ENCODE data around the gene EIF2B2. TPM values are rescaled to one million over a fixed set of nuclear protein-coding genes. Genes with fewer than 3 reads are reported as not detected.

EIF2B2 gene
- total and polyA plus RNA-seq, 2 experiments from 2014 or later = 39.2 to 40.5 TPM

GRCh38 chr14:75009176-75009575 lies 6.5 kb downstream of the EIF2B2 start:
- H3K36me3 Mint-ChIP-seq (ENCODE audit: low read depth) = peaks cover 50% of the 10 kb centered on the region

More at GRCh38 chr14:75009176-75009575, 6.5 kb downstream of the EIF2B2 start:
- Histone ChIP-seq H3K36me3 (ENCODE audit: insufficient read depth) (peaks cover 10% of the 10 kb centered on the region), H3K9me2 (ENCODE audit: insufficient read depth) (no peaks in the 10 kb centered on the region), H3K27ac (ENCODE audit: low read depth) (no peak overlapping the region), H3K4me3 (no peak overlapping the region), H3K4me1 (ENCODE audit: insufficient read depth) (no peaks in the 10 kb centered on the region), H4K20me1 (replicated peaks; ENCODE audit: insufficient read depth) (peaks cover under 1% of the 10 kb centered on the region; the same call in 1 of the 2 replicates), H3K27me3 (ENCODE audit: insufficient read depth) (no peaks in the 10 kb centered on the region), H3K4me2 (no peak overlapping the region), H3K79me2 (replicated peaks; ENCODE audit: insufficient read depth) (peaks cover 2% of the 10 kb centered on the region), H3F3A (replicated peaks; ENCODE audit: low read depth) (no peaks in the 10 kb centered on the region), H2AFZ (no peak overlapping the region)
- DNase-seq (ENCODE audit: low spot score) = no peak
- ATAC-seq = no peak
- TF ChIP-seq, protein P1, sequence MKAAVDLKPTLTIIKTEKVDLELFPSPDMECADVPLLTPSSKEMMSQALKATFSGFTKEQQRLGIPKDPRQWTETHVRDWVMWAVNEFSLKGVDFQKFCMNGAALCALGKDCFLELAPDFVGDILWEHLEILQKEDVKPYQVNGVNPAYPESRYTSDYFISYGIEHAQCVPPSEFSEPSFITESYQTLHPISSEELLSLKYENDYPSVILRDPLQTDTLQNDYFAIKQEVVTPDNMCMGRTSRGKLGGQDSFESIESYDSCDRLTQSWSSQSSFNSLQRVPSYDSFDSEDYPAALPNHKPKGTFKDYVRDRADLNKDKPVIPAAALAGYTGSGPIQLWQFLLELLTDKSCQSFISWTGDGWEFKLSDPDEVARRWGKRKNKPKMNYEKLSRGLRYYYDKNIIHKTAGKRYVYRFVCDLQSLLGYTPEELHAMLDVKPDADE (IDR thresholded peaks at IDR 0.05) = no peak
- TF ChIP-seq, protein P2, sequence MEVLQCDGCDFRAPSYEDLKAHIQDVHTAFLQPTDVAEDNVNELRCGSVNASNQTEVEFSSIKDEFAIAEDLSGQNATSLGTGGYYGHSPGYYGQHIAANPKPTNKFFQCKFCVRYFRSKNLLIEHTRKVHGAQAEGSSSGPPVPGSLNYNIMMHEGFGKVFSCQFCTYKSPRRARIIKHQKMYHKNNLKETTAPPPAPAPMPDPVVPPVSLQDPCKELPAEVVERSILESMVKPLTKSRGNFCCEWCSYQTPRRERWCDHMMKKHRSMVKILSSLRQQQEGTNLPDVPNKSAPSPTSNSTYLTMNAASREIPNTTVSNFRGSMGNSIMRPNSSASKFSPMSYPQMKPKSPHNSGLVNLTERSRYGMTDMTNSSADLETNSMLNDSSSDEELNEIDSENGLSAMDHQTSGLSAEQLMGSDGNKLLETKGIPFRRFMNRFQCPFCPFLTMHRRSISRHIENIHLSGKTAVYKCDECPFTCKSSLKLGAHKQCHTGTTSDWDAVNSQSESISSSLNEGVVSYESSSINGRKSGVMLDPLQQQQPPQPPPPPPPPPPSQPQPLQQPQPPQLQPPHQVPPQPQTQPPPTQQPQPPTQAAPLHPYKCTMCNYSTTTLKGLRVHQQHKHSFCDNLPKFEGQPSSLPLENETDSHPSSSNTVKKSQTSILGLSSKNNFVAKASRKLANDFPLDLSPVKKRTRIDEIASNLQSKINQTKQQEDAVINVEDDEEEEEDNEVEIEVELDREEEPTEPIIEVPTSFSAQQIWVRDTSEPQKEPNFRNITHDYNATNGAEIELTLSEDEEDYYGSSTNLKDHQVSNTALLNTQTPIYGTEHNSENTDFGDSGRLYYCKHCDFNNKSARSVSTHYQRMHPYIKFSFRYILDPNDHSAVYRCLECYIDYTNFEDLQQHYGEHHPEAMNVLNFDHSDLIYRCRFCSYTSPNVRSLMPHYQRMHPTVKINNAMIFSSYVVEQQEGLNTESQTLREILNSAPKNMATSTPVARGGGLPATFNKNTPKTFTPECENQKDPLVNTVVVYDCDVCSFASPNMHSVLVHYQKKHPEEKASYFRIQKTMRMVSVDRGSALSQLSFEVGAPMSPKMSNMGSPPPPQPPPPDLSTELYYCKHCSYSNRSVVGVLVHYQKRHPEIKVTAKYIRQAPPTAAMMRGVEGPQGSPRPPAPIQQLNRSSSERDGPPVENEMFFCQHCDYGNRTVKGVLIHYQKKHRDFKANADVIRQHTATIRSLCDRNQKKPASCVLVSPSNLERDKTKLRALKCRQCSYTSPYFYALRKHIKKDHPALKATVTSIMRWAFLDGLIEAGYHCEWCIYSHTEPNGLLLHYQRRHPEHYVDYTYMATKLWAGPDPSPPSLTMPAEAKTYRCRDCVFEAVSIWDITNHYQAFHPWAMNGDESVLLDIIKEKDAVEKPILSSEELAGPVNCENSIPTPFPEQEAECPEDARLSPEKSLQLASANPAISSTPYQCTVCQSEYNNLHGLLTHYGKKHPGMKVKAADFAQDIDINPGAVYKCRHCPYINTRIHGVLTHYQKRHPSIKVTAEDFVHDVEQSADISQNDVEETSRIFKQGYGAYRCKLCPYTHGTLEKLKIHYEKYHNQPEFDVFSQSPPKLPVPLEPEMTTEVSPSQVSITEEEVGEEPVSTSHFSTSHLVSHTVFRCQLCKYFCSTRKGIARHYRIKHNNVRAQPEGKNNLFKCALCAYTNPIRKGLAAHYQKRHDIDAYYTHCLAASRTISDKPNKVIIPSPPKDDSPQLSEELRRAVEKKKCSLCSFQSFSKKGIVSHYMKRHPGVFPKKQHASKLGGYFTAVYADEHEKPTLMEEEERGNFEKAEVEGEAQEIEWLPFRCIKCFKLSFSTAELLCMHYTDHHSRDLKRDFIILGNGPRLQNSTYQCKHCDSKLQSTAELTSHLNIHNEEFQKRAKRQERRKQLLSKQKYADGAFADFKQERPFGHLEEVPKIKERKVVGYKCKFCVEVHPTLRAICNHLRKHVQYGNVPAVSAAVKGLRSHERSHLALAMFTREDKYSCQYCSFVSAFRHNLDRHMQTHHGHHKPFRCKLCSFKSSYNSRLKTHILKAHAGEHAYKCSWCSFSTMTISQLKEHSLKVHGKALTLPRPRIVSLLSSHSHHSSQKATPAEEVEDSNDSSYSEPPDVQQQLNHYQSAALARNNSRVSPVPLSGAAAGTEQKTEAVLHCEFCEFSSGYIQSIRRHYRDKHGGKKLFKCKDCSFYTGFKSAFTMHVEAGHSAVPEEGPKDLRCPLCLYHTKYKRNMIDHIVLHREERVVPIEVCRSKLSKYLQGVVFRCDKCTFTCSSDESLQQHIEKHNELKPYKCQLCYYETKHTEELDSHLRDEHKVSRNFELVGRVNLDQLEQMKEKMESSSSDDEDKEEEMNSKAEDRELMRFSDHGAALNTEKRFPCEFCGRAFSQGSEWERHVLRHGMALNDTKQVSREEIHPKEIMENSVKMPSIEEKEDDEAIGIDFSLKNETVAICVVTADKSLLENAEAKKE (CRISPR knock-in tag; IDR thresholded peaks at IDR 0.05) = no peak
- no peak for TF ChIP-seq ZNF331 (CRISPR knock-in tag; IDR thresholded peaks at IDR 0.05; ENCODE audit: low read depth)
- TF ChIP-seq EZH2 (IDR thresholded peaks at IDR 0.05; ENCODE audit: low read depth, unreplicated experiment) = no peak
- TF ChIP-seq, protein P3, sequence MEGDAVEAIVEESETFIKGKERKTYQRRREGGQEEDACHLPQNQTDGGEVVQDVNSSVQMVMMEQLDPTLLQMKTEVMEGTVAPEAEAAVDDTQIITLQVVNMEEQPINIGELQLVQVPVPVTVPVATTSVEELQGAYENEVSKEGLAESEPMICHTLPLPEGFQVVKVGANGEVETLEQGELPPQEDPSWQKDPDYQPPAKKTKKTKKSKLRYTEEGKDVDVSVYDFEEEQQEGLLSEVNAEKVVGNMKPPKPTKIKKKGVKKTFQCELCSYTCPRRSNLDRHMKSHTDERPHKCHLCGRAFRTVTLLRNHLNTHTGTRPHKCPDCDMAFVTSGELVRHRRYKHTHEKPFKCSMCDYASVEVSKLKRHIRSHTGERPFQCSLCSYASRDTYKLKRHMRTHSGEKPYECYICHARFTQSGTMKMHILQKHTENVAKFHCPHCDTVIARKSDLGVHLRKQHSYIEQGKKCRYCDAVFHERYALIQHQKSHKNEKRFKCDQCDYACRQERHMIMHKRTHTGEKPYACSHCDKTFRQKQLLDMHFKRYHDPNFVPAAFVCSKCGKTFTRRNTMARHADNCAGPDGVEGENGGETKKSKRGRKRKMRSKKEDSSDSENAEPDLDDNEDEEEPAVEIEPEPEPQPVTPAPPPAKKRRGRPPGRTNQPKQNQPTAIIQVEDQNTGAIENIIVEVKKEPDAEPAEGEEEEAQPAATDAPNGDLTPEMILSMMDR (conservative IDR thresholded peaks at IDR 0.05; ENCODE audit: low read depth in 2 of 2) = no peak
- TF ChIP-seq STAT1 (IDR thresholded peaks at IDR 0.05; ENCODE audit: unreplicated experiment) = no peak
- TF ChIP-seq POLR2AphosphoS5 (IDR thresholded peaks at IDR 0.05; ENCODE audit: low read depth) = no peak
- TF ChIP-seq EZH2phosphoT487 (IDR thresholded peaks at IDR 0.05; ENCODE audit: unreplicated experiment) = no peak
- no peak for TF ChIP-seq NANOG (IDR thresholded peaks at IDR 0.05; ENCODE audit: borderline replicate concordance)
- TF ChIP-seq CREB1 (CRISPR knock-in tag; IDR thresholded peaks at IDR 0.05; ENCODE audit: low read depth) = no peak
- TF ChIP-seq JUNB (IDR thresholded peaks at IDR 0.05; ENCODE audit: unreplicated experiment) = no peak
- no peak for TF ChIP-seq REST (IDR thresholded peaks at IDR 0.05; ENCODE audit: unreplicated experiment)
- Mint-ChIP-seq H3K27me3 (ENCODE audit: insufficient read depth, low read depth, poor library complexity) (no peaks in the 10 kb centered on the region), H3K9me3 (no peaks in the 10 kb centered on the region), H3K4me1 (peaks cover 1% of the 10 kb centered on the region; the same call in 2 of the 3 replicates), H3K27ac (no peak overlapping the region), H3K4me3 (no peak overlapping the region)

Data from GM23338 (cell line).